NCI-H226 (cell line): ENCODE measurements around the gene PPFIA2.

Experiments used
- DNase-seq: peaks from one replicate; pipeline ENCODE4 v3.0.0-alpha.2; 2015

Gene PPFIA2

GRCh38 chr12:81255456-81255855, 503.7 kb downstream of the PPFIA2 start:
- DNase-seq = no peak

- no peak for DNase-seq
Measured at GRCh38 chr12:81253360-81253759, 505.8 kb downstream of the PPFIA2 start.

- DNase-seq = no peak
Measured at GRCh38 chr12:81252228-81252627, 506.9 kb downstream of the PPFIA2 start.

- no peak for DNase-seq
Measured at GRCh38 chr12:81249976-81250375, 509.2 kb downstream of the PPFIA2 start.

GRCh38 chr12:81245907-81246570, 513.1 kb downstream of the PPFIA2 start:
- DNase-seq = no peak

- DNase-seq = no peak
Measured at GRCh38 chr12:81245458-81245857, 513.7 kb downstream of the PPFIA2 start.

- no peak for DNase-seq
Measured at GRCh38 chr12:81231574-81232368, 527.4 kb downstream of the PPFIA2 start.

GRCh38 chr12:81229759-81230158, 529.4 kb downstream of the PPFIA2 start:
- no peak for DNase-seq

GRCh38 chr12:81224626-81225025, 534.5 kb downstream of the PPFIA2 start:
- no peak for DNase-seq

- DNase-seq = no peak
Measured at GRCh38 chr12:81222846-81223592, 536.1 kb downstream of the PPFIA2 start.

- DNase-seq = no peak
Measured at GRCh38 chr12:81221681-81222080, 537.5 kb downstream of the PPFIA2 start.

- DNase-seq = no peak
Measured at GRCh38 chr12:81216739-81217138, 542.4 kb downstream of the PPFIA2 start.

GRCh38 chr12:81212996-81213696, 546.0 kb downstream of the PPFIA2 start:
- DNase-seq = no peak

GRCh38 chr12:81211306-81211705, 547.8 kb downstream of the PPFIA2 start:
- no peak for DNase-seq

GRCh38 chr12:81209772-81210225, 549.4 kb downstream of the PPFIA2 start:
- DNase-seq = peak; percentile 72

- DNase-seq = no peak
Measured at GRCh38 chr12:81209012-81209411, 550.1 kb downstream of the PPFIA2 start.

GRCh38 chr12:81208187-81208911, 550.8 kb downstream of the PPFIA2 start:
- no peak for DNase-seq
